ENCODE data around the gene AGPAT3.

The AGPAT3 gene

DNA sequence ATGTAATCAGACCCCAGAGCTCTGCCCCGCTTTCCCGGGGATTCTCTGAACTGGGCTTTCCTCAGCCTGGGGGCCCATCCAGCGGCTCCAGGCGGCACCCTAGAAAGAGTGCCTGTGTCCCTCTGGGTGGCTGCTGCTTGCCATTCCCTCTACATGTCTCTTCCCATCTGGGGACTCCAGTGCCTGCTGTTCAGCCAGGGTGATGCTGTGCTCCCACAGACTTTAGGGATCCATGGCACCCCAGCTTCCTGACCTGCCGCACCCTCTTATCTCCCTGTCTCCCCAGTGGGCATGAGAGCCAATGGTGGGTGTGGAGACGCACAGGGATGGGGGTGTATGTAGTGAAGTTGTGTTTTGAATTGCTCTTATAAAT is 163.2 kb downstream of the AGPAT3 start:
- in situ Hi-C loops (cut with HindIII; ENCODE audit: low pct_ligation_motif_present, low sequenced_read_pairs), result no loop called here

DNA sequence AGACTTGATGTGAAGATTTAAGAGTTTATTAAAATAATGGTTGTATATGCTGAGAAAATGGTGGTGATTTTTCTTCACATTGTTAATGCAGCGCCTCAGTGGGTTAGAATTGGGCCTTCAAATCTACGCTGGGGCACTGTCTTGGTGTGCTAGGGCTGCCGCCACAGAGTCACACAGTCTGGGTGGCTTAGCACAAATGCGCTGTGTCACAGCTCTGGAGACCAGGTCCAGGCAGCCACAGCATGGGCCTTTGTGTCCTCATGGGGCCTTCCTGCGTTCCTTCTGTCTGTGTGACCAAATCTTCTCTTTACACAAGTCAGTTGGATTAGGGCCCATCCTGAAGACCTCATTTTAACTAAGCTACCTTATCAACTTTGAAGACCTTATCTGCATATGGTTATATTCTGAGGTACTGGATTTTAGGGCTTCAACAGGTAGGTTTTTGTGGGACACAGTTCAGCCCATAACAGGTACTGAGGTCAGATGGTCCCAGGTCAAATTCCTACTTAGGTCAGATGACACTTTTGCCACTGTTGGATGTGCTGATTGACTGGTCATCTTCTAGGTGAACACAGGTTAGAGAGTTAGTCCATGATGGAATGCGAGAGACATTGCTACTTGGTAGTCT is 164.6 kb downstream of the AGPAT3 start:
- H3K4me3 ChIP-seq (ENCODE audit: low read depth, low read length), result no peak overlapping the region
- no peak overlapping the region for H3K27ac ChIP-seq
- H3K27me3 ChIP-seq (replicated peaks), result no peaks in the 10 kb centered on the region
- DNase-seq, result no peak
- in situ Hi-C loops (cut with HindIII; ENCODE audit: low pct_ligation_motif_present, low sequenced_read_pairs), result no loop called here
- peaks cover 18% of the 10 kb centered on the region for H3K36me3 ChIP-seq (replicated peaks)
- TF ChIP-seq, protein P1, sequence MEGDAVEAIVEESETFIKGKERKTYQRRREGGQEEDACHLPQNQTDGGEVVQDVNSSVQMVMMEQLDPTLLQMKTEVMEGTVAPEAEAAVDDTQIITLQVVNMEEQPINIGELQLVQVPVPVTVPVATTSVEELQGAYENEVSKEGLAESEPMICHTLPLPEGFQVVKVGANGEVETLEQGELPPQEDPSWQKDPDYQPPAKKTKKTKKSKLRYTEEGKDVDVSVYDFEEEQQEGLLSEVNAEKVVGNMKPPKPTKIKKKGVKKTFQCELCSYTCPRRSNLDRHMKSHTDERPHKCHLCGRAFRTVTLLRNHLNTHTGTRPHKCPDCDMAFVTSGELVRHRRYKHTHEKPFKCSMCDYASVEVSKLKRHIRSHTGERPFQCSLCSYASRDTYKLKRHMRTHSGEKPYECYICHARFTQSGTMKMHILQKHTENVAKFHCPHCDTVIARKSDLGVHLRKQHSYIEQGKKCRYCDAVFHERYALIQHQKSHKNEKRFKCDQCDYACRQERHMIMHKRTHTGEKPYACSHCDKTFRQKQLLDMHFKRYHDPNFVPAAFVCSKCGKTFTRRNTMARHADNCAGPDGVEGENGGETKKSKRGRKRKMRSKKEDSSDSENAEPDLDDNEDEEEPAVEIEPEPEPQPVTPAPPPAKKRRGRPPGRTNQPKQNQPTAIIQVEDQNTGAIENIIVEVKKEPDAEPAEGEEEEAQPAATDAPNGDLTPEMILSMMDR (IDR thresholded peaks at IDR 0.05; ENCODE audit: low read depth, low read length, missing control alignments), result no peak

More for the DNA sequence above, 163.2 kb downstream of the AGPAT3 start:
- no peak for DNase-seq
- TF ChIP-seq, protein P1 (IDR thresholded peaks at IDR 0.05; ENCODE audit: low read depth, low read length, missing control alignments), result no peak
- Histone ChIP-seq H3K27ac (no peak overlapping the region), H3K4me3 (ENCODE audit: low read depth, low read length) (no peak overlapping the region), H3K27me3 (replicated peaks) (no peaks in the 10 kb centered on the region), H3K36me3 (replicated peaks) (peaks cover 9% of the 10 kb centered on the region)

DNA sequence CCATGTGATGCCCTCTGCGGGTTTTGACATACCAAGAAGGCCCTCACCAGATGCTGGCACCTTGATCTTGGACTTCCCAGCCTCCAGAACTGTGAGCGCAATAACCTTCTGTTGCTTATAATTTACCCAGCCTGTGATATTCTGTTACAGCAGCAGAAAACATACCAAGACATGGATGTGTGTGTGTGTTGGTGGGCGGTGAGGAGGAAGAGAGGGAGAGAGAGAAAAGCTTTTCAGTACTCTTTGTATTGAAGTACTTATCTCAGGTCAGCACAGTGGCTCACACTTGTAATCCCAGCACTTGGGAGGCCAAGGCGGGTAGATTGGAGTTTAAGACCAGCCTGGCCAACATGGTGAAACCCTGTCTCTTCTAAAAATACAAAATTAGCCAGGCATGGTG is 170.2 kb downstream of the AGPAT3 start:
- in situ Hi-C loops (cut with HindIII; ENCODE audit: low pct_ligation_motif_present, low sequenced_read_pairs), result no loop called here
- H3K36me3 ChIP-seq (replicated peaks), result peaks cover 51% of the 10 kb centered on the region
- no peak for DNase-seq
- H3K27me3 ChIP-seq (replicated peaks), result no peaks in the 10 kb centered on the region
- no peak overlapping the region for H3K4me3 ChIP-seq (ENCODE audit: low read depth, low read length)
- TF ChIP-seq, protein P1 (IDR thresholded peaks at IDR 0.05; ENCODE audit: low read depth, low read length, missing control alignments), result no peak
- H3K27ac ChIP-seq, result no peak overlapping the region
